SK-N-SH treated with all-trans-retinoic acid at 6 μM for 48 hours (cell line): ENCODE measurements around the gene AQP3.
A peak's percentile ranks its signal among the peaks of the same experiment; 100 is the strongest.

ENCODE experiments used
- ATAC-seq: fragments of 200-7000 bp; cut with Tn5 transposase; 3 replicates; pipeline ENCODE4 v1.9.1; 2020; ENCODE audit warnings: mild to moderate bottlenecking, moderate library complexity
- ARNTL ChIP-seq: fragments of 450-650 bp; formaldehyde crosslinking; IDR thresholded peaks from 2 replicates; pipeline ENCODE4 v1.5.0; 2020; ENCODE audit warnings: low read depth, mild to moderate bottlenecking, moderate library complexity, borderline replicate concordance
- CREB5 ChIP-seq: fragments of 250-450 bp; sonication (Bioruptor Pico); IDR thresholded peaks from 2 replicates; pipeline ENCODE4 v1.5.1; 2020; ENCODE audit warnings: low read depth, mild to moderate bottlenecking, moderate library complexity
- CSDC2 ChIP-seq: fragments of 250-450 bp; sonication (Bioruptor Pico); IDR thresholded peaks from 2 replicates; pipeline ENCODE4 v1.5.0; 2020; ENCODE audit warnings: mild to moderate bottlenecking, moderate library complexity
- ESRRG ChIP-seq: fragments of 250-450 bp; sonication (Bioruptor Pico); IDR thresholded peaks from 2 replicates; pipeline ENCODE4 v1.6.1; 2021; ENCODE audit warnings: mild to moderate bottlenecking
- GLIS3 ChIP-seq: fragments of 250-450 bp; sonication (Bioruptor Pico); IDR thresholded peaks from 2 replicates; pipeline ENCODE4 v1.5.0; 2020; ENCODE audit warnings: mild to moderate bottlenecking, moderate library complexity
- ISL1 ChIP-seq: fragments of 250-450 bp; sonication (Bioruptor Pico); IDR thresholded peaks from 2 replicates; pipeline ENCODE4 v2.1.2; 2022; ENCODE audit warnings: mild to moderate bottlenecking, moderate library complexity
- OSR1 ChIP-seq: fragments of 250-450 bp; sonication (Bioruptor Pico); IDR thresholded peaks from 2 replicates; pipeline ENCODE4 v1.8.0; 2022; ENCODE audit warnings: moderate library complexity, mild to moderate bottlenecking, inconsistent platforms
- POU6F1 ChIP-seq: fragments of 250-450 bp; sonication (Bioruptor Pico); IDR thresholded peaks from 2 replicates; pipeline ENCODE4 v1.8.0; 2021; ENCODE audit warnings: low read depth, mild to moderate bottlenecking, moderate library complexity, borderline replicate concordance
- PPARA ChIP-seq: fragments of 250-450 bp; sonication (Bioruptor Pico); IDR thresholded peaks from 2 replicates; pipeline ENCODE4 v1.5.0; 2020; ENCODE audit warnings: mild to moderate bottlenecking, borderline replicate concordance
- RARB ChIP-seq: fragments of 250-450 bp; sonication (Bioruptor Pico); IDR thresholded peaks from 2 replicates; pipeline ENCODE4 v1.8.0; 2021; ENCODE audit warnings: mild to moderate bottlenecking, moderate library complexity
- TCF4 ChIP-seq: fragments of 250-450 bp; sonication (Bioruptor Pico); IDR thresholded peaks from 2 replicates; pipeline ENCODE4 v1.8.0; 2021; ENCODE audit warnings: mild to moderate bottlenecking, moderate library complexity, borderline replicate concordance
- TOX ChIP-seq: fragments of 250-450 bp; sonication (Bioruptor Pico); IDR thresholded peaks from 2 replicates; pipeline ENCODE4 v1.8.0; 2021; ENCODE audit warnings: mild to moderate bottlenecking, moderate library complexity, borderline replicate concordance
- ZC3H10 ChIP-seq: fragments of 250-450 bp; sonication (Bioruptor Pico); IDR thresholded peaks from 2 replicates; pipeline ENCODE4 v1.5.1; 2021; ENCODE audit warnings: mild to moderate bottlenecking, moderate library complexity
- ZFP3 ChIP-seq: fragments of 250-450 bp; sonication (Bioruptor Pico); IDR thresholded peaks from 2 replicates; pipeline ENCODE4 v1.5.0; 2020; ENCODE audit warnings: mild to moderate bottlenecking, moderate library complexity
- ZFP30 ChIP-seq: fragments of 450-650 bp; formaldehyde crosslinking; IDR thresholded peaks from 2 replicates; pipeline ENCODE4 v1.5.0; 2022; ENCODE audit warnings: mild to moderate bottlenecking, moderate library complexity
- ZNF565 ChIP-seq: fragments of 450-650 bp; formaldehyde crosslinking; conservative IDR thresholded peaks from 2 replicates; pipeline ENCODE4 v1.5.0; 2020; ENCODE audit warnings: low read depth, mild to moderate bottlenecking, moderate library complexity
- ZNF70 ChIP-seq: fragments of 450-650 bp; formaldehyde crosslinking; IDR thresholded peaks from 2 replicates; pipeline ENCODE4 v1.5.0; 2020; ENCODE audit warnings: mild to moderate bottlenecking, moderate library complexity
- ZNF8 ChIP-seq: fragments of 450-650 bp; formaldehyde crosslinking; IDR thresholded peaks from 2 replicates; pipeline ENCODE4 v1.5.0; 2020; ENCODE audit warnings: mild to moderate bottlenecking, moderate library complexity
- TF ChIP-seq, protein P1 (sequence below): fragments of 250-450 bp; sonication (Bioruptor Pico); IDR thresholded peaks from 2 replicates; pipeline ENCODE4 v1.8.0; 2020; ENCODE audit warnings: mild to moderate bottlenecking, moderate library complexity, borderline replicate concordance
- TF ChIP-seq, protein P2 (sequence below): fragments of 250-450 bp; sonication (Bioruptor Pico); IDR thresholded peaks from 2 replicates; pipeline ENCODE4 v1.5.1; 2021; ENCODE audit warnings: mild to moderate bottlenecking, moderate library complexity

Gene AQP3

GRCh38 chr9:33476503-33476902 lies 29.1 kb upstream of the AQP3 start (continued):
- no peak for TF ChIP-seq POU6F1
- TF ChIP-seq ZNF70 (CRISPR knock-in tag) = no peak
- TF ChIP-seq GLIS3 (CRISPR knock-in tag) = no peak
- no peak for TF ChIP-seq RARB (CRISPR knock-in tag)
- no peak for TF ChIP-seq ARNTL (CRISPR knock-in tag)
- no peak for TF ChIP-seq ZFP3 (CRISPR knock-in tag)
- no peak for TF ChIP-seq OSR1 (CRISPR knock-in tag)
- TF ChIP-seq, all 23 proteins: peak for 0

DNA sequence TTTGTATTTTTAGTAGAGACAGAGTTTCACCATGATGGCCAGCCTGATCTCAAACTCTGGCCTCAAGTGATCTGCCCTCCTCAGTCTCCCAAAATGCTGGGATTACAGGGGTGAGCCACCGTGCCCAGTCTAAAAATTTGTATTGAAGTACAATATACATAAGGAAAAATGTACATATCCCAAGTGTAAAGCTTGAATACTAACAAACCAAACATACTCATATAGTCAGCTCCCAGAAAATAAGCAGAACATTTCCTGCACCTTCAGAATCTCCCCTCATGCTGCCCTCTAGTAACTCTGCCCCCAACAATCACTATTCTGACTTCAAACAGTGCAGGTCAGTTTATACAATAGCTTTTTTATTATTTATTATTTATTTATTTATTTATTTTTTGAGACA lies 28.0 kb upstream of the AQP3 start:
- TF ChIP-seq ZNF8 (CRISPR knock-in tag) = no peak
- TF ChIP-seq PPARA (CRISPR knock-in tag) = no peak
- no peak for TF ChIP-seq ZFP30
- no peak for TF ChIP-seq ESRRG (CRISPR knock-in tag)
- TF ChIP-seq ZFP3 (CRISPR knock-in tag) = no peak
- no peak for TF ChIP-seq CSDC2
- TF ChIP-seq TOX (CRISPR knock-in tag) = no peak
- ATAC-seq = no peak

- ATAC-seq = peak; percentile 99
- TF ChIP-seq RARB (CRISPR knock-in tag) (no peak), PPARA (CRISPR knock-in tag) (no peak), ISL1 (CRISPR knock-in tag) (no peak), ZFP3 (CRISPR knock-in tag) (no peak), ZFP30 (no peak), ZNF70 (CRISPR knock-in tag) (no peak), ZNF565 (CRISPR knock-in tag) (no peak), OSR1 (CRISPR knock-in tag) (no peak), ZC3H10 (CRISPR knock-in tag) (no peak)
- TF ChIP-seq, protein P1, sequence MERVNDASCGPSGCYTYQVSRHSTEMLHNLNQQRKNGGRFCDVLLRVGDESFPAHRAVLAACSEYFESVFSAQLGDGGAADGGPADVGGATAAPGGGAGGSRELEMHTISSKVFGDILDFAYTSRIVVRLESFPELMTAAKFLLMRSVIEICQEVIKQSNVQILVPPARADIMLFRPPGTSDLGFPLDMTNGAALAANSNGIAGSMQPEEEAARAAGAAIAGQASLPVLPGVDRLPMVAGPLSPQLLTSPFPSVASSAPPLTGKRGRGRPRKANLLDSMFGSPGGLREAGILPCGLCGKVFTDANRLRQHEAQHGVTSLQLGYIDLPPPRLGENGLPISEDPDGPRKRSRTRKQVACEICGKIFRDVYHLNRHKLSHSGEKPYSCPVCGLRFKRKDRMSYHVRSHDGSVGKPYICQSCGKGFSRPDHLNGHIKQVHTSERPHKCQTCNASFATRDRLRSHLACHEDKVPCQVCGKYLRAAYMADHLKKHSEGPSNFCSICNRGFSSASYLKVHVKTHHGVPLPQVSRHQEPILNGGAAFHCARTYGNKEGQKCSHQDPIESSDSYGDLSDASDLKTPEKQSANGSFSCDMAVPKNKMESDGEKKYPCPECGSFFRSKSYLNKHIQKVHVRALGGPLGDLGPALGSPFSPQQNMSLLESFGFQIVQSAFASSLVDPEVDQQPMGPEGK = no peak
- TF ChIP-seq, protein P2, sequence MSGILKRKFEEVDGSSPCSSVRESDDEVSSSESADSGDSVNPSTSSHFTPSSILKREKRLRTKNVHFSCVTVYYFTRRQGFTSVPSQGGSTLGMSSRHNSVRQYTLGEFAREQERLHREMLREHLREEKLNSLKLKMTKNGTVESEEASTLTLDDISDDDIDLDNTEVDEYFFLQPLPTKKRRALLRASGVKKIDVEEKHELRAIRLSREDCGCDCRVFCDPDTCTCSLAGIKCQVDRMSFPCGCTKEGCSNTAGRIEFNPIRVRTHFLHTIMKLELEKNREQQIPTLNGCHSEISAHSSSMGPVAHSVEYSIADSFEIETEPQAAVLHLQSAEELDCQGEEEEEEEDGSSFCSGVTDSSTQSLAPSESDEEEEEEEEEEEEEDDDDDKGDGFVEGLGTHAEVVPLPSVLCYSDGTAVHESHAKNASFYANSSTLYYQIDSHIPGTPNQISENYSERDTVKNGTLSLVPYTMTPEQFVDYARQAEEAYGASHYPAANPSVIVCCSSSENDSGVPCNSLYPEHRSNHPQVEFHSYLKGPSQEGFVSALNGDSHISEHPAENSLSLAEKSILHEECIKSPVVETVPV (CRISPR knock-in tag) = no peak
These were observed 26.4 kb upstream of the AQP3 start, which contains the start of gene NOL6 for GRCh38 chr9:33473643-33474352. TSS of gene NOL6 (minus strand) at chr9:33473924. CDS start at chr9:33473842, 82 bp downstream.

DNA sequence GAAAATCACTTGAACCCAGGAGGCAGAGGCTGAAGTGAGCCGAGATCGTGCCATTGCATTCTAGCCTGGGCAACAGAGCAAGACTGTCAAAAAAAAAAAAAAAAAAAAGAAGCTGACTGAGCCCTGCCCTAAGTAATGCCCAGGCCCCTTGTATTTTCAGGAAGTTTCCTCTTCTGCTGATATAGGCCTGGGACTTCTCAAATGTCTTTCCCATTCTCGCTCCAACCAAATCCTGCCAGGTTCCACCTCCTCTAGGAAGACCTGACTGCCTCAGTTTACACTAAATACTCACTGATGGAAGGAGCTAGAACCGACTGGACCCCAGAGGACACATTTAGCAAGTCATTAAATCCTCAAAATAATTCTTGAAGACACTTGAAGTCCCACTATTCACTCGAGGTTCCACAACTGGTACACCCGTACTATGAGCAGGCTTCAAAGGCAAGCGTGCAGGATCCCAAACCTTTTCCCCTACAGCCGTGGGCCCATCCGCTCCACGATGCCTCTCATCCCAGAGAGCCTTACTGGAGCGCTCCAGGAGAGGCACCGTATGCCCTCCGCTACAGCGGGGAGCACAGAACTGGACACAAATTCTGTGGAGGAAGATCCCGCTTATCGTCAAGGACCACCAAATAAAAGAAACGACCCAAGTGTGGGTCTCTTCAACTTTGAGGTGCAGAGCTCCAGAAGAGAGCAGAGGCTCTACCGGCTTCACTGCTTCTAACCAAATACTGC lies 25.7 kb upstream of the AQP3 start:
- ATAC-seq = peak; percentile 29
- TF ChIP-seq ARNTL (CRISPR knock-in tag) (no peak), ZFP3 (CRISPR knock-in tag) (no peak), POU6F1 (no peak), ZNF70 (CRISPR knock-in tag) (no peak), ISL1 (CRISPR knock-in tag) (no peak), ZC3H10 (CRISPR knock-in tag) (no peak), ZNF8 (CRISPR knock-in tag) (no peak), RARB (CRISPR knock-in tag) (no peak), ZFP30 (no peak), ESRRG (CRISPR knock-in tag) (no peak), GLIS3 (CRISPR knock-in tag) (no peak), CREB5 (no peak), ZNF565 (CRISPR knock-in tag) (no peak), TCF4 (CRISPR knock-in tag) (no peak), TOX (CRISPR knock-in tag) (no peak)
- TF ChIP-seq, protein P1 = no peak
- TF ChIP-seq, protein P2 (CRISPR knock-in tag) = no peak
